ENCODE results near the gene PRPF6.

DNA sequence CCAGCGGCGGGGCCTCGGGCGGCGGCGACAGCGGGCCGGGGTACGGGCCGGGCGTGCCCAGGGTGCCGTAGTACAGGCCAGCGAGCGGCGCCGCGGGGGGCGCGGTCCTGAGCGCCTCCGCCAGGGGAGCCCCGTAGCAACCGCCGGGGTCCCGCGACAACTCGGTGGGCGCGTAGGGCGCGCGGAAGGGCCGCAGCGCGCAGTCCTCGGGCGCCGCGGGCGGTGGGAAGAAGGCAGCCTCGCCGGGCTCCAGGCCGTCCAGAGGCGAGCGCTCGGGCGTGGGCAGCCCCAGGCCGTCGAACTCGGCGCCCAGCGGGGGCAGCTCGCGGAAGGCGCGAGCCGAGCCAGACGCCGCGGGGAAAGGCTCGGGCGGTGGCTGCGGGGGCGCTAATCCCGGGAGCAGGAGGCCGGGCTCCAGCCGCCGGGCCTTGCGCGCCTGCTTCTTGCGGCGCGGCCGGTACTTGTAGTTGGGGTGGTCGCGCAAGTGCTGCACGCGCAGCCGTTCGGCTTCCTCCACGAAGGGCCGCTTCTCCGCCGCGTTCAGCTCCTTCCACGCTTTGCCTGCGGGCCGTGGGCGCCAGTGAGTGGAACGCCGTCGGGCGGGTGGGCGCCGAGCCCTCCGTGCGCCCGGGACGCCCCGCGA lies 67.6 kb downstream of the PRPF6 start:
- TF ChIP-seq EZH2 (IDR thresholded peaks at IDR 0.05; ENCODE audit: insufficient read depth, poor library complexity, severe bottlenecking) (no peak), EZH2phosphoT487 (IDR thresholded peaks at IDR 0.05; ENCODE audit: insufficient read depth, low read depth) (no peak)
